GM18909 (cell line): Measurements from ENCODE around the gene GATAD2A.
"Not testable (repeated sequence)": the region's sequence is repeated elsewhere in the genome, so short reads cannot be mapped to it uniquely, and the experiment has no call there.

Source experiments
- ATAC-seq: cut with Tn5 transposase; IDR thresholded peaks from one replicate; pipeline ENCODE4 v1.9.1; 2021; ENCODE audit warnings: mild to moderate bottlenecking; ENCODE audit not compliant: unreplicated experiment, poor library complexity

GATAD2A gene

DNA sequence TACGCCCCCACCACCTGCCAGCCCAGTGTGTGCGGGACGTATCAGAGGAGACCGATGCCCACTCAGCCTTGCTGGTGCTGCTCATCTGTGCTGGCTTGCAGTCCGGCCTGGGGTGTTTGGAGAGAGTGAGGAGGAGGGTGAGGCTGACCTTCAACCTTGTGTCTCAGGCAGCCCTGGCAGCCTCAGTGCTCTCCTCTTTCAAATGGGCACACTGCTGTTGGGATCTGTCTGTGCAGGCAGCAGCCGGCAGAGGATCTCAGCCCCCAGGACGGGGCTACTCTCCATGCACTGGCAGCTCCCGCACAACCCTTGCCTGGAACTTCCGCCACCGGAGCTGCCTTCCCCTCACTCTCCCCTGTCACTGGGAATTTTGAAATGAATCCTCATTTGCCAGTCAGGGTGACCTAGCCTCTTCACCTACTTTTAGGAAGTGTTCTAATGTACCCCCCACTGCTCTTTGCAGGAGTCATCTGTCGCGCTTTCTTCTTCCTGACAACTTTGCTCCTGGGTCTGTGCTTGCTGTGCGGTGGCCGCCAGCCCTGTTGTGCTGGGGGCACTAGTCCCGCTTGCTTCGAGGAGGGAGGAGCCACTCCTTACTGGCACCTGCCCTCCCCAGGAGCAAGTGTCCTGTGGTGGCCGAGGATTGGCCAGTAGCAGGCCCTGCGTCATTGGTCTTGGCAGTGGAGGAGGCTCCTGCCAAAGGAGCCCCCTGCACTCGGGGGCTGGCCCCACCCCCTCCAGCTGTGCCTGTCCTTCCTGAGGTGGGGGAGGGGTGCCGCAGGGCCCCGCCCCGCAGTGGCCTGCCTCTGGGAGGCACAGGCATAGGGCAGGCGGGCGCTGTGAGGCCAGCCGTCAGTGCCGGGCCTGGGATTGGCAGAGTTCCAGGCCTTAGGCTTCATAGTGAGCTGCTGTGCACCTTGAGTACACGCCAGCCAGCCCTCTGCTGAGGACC is 56.5 kb downstream of the GATAD2A start:
- no peak for ATAC-seq

DNA sequence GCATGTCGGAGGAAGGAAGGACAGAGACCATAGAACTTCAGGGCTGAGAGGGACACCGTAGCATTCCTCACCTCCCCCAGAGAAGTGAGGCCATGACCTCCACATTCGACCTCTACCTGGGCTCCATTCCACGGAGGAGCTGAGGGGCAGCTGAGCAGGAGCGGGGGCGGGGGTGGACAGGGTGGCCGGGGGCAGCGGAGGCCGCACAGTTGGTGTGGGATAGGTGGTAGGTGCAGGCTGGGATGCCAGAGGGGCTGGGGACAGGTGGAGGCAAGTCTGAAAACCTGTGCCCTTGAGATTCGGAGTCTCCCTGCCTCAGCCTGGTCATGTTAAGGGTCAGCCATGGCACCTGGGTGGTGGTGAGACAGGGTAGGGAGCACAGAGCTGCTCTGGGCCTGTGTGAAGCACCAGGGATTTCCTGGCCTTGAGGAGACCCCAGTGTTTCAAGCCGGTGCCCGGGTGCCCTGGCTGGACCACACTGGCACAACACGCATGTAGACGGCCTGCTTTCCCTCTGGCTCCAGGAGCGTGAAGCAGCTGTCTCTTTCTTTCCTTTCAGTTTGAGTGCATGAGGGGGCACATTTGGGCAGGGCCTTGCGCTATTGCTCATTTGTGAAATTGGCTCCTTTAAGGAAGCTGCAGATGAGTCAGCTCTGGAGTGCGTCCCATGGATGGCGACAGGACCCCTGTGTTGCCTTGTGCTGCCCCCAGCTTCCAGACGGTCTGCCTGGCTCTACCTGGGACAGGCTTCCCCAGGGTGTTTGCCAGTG is 58.1 kb downstream of the GATAD2A start:
- no peak for ATAC-seq

DNA sequence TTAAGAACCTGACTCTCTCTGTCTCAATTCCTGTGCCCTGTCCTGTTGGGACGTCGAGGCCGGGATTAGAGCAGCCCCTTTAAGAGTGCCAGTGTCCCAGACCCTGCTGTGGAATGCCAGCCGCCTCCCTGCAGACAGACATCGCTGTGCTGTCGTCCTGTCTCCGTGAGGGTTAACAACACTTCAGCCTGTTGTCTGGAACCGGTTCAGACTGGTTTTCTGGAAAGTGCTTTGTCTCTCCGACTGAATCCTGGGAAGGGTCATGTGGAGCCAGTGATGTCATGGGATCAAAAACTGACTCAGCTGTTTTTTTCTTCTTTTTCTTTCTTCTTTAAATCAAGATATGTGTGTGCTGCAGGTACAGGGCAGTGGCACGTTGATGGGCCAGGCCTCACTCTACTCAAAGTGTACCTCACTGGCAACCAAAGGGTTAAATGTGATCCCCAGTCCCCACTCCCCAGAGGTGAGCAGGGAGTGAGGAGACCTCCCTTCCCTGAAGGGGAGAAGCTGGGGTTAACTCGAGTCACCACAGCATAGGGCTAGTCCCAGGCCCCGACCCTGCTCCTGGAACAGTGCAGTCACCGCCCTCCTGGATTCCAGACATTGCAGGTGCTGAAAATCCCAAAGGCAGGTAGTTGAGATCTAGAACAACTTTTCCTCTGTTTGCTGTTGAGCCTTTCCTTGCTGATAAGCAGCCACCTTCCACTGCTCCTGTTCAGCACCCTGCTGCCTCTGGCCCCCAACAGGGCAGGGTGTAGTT is 59.0 kb downstream of the GATAD2A start:
- ATAC-seq: no peak

- no peak for ATAC-seq
Measured at GRCh38 chr19:19465436-19466070, 60.1 kb downstream of the GATAD2A start.

GRCh38 chr19:19466201-19466600 is 60.7 kb downstream of the GATAD2A start:
- ATAC-seq: no peak

DNA sequence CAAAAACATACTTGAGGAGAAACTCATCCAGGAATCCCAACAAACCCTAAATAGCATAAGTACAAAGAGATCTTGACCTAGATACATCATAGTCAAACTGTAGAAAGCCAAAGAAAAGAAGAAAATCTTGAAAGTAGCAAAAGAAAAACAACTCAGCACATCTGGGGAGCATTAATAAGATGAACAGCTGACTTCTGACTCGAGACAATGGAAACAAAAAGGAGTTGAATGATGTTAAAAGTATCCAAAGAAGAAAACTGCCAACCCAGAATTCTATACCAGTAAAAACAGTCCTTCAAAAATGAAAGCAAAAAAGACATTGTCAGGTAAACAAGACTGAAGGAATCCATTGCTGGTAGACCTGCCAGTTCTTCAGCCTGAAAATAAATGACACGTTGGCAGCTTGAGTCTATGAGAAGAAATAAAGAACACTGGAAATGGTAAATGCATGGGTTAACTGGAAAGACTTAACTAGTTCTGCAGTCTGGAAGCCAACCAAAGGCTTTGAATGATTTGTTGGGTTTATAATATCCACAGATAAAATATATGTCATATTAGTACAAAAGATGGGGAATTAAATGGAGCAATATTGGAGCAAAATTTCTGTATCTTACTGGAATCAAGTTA is 63.1 kb downstream of the GATAD2A start:
- no peak for ATAC-seq

- ATAC-seq: no peak
Measured at GRCh38 chr19:19470579-19470978, 65.1 kb downstream of the GATAD2A start.

GRCh38 chr19:19471682-19472081 is 66.2 kb downstream of the GATAD2A start:
- no peak for ATAC-seq

GRCh38 chr19:19472106-19472505 is 66.6 kb downstream of the GATAD2A start:
- not testable (repeated sequence) for ATAC-seq

- no peak for ATAC-seq
Measured at GRCh38 chr19:19475015-19475765, 69.7 kb downstream of the GATAD2A start.

GRCh38 chr19:19475849-19476828 is 70.7 kb downstream of the GATAD2A start:
- ATAC-seq: no peak

GRCh38 chr19:19477705-19478383 is 72.4 kb downstream of the GATAD2A start:
- no peak for ATAC-seq

- ATAC-seq: no peak
Measured at GRCh38 chr19:19480688-19481087, 75.2 kb downstream of the GATAD2A start.

DNA sequence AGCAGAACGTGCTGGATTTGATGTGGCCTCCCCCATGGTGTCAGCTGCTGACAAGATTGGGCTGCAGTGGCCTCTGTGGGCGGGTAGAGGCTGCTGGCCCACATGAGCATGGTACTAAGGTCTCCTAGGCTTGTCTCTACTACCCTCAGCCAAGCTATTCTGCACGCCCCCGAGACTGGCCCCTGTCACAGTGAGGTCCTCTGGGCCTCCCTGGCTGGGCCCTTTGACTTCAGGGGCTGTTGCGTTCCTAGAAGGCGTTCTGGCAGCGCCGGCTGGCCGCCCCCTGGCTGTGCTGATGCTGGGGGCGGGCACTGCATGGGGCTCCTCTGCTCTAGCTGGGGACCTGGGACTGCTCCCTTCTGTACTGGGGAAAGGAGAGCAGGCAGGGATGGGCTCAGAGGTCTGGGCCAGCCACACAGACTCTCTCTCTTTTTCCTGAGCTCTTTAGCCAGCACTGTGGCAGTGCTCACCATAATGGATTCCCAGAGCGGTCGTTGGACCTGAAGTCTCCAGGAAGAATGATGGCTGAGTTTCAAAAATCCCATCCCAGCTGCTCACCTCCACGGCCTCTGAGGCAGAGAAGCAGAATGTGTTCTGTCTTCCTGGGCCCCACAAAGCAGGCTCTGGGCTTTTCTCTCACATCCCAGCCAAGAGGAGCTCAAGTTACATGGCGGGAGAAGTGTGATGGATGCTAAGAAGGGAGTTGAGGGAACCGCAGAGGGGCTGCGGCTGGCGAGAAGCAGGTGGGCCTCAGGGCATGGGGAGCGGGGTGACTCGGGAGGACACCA is 77.5 kb downstream of the GATAD2A start:
- ATAC-seq: no peak

DNA sequence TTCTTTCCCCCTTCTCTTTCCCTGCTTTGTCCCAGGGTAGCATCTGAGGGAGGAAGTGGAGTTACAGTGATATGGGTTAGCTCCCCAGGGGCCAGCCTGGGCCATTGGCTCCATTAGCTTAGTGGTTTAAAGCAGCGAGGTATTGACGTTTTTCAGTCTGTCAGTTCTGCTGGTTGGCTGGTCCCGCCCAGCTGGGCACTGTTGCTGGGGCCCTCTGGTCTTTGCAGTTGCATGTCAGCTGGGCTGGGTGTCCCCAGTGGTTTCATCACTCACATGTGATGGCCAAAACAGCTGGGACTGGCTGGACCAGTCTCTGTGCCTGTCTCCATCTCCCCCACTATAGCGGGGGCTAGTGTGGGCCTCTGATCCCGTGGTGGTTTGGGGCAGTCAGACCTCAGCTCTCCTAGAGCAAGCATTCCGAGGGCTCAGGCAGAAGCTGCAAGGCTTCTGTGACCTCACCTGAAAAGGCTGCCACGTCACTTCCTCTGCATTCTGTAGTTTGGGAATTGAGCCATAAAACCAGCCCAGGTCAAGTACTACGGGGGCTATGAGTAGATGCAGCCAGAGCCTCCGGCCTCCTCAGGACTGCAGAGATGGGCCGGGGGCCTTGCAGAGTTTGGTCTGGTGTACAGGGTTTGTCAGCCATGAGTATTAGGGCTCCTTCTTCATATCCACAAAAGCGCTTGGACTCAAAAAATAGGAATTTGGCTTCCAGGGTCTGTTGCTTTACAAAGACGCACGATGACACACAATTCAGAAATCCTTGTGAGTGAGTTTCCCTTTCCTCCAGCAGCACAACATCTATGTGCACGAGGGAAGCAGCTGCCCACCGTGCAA is 79.9 kb downstream of the GATAD2A start:
- ATAC-seq: no peak

DNA sequence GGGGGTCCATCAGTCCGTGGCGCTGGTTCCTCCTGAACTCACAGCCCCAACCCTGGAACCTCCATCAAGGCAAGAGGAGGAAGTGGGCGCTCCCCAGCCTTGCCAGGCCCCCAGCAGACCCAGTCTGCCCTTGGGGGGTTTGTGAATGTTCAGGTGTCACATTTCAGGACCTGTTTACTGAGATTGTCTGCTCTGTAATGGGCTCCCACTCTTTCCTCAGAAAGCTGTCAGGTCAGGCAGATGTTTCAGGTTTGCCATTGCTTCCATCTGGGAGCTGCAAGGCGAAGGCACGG is 80.5 kb downstream of the GATAD2A start:
- no peak for ATAC-seq
